H54 (cell line): Measurements from ENCODE around the gene MYO1A.
"Not testable (repeated sequence)": the region's sequence is repeated elsewhere in the genome, so short reads cannot be mapped to it uniquely, and the experiment has no call there.

Experiments
- DNase-seq: peaks from one replicate; pipeline ENCODE4 v3.0.0; 2011; ENCODE audit warnings: low spot score, mixed read lengths; ENCODE audit not compliant: insufficient read length
- FAIRE-seq: peaks from 3 replicates; lab custom pipeline; 2011; peaks lifted over from hg19 to GRCh38; lab: Jason Lieb, UNC
- POLR2A ChIP-seq: IDR thresholded peaks from 2 replicates; pipeline ENCODE4 v1.6.1; 2011; ENCODE audit warnings: low read depth, mild to moderate bottlenecking, low read length

Gene MYO1A

GRCh38 chr12:57027011-57027804 is 22.7 kb downstream of the MYO1A start:
- TF ChIP-seq POLR2A, result no peak
- FAIRE-seq (no peak), DNase-seq (no peak)

- TF ChIP-seq POLR2A, result no peak
- FAIRE-seq (no peak), DNase-seq (no peak)
Observed at GRCh38 chr12:57025196-57025595, 24.7 kb downstream of the MYO1A start.

GRCh38 chr12:57022324-57022723 is 27.6 kb downstream of the MYO1A start:
- FAIRE-seq, DNase-seq: not testable (repeated sequence)

- FAIRE-seq (no peak), DNase-seq (no peak)
- no peak for TF ChIP-seq POLR2A
Observed at GRCh38 chr12:57019983-57020719, 29.8 kb downstream of the MYO1A start.

GRCh38 chr12:57018906-57019305 is 31.0 kb downstream of the MYO1A start:
- TF ChIP-seq POLR2A, result no peak
- FAIRE-seq, result no peak
- no peak for DNase-seq

GRCh38 chr12:57018353-57018752 is 31.6 kb downstream of the MYO1A start:
- not testable (repeated sequence) for FAIRE-seq, DNase-seq

- DNase-seq, result no peak
- no peak for TF ChIP-seq POLR2A
- no peak for FAIRE-seq
Observed at GRCh38 chr12:57016348-57016747, 33.6 kb downstream of the MYO1A start, which contains the start of gene TAC3. TAC3 (minus strand) TSS chr12:57016529; CDS start chr12:57015797, 732 bp downstream.

GRCh38 chr12:57012600-57013465 is 37.1 kb downstream of the MYO1A start:
- DNase-seq (no peak), FAIRE-seq (no peak)
- no peak for TF ChIP-seq POLR2A

- TF ChIP-seq POLR2A, result no peak
- DNase-seq (no peak), FAIRE-seq (no peak)
Observed at GRCh38 chr12:57011438-57012424, 38.2 kb downstream of the MYO1A start.

GRCh38 chr12:57010627-57011247 is 39.2 kb downstream of the MYO1A start:
- no peak for FAIRE-seq
- DNase-seq, result no peak
- no peak for TF ChIP-seq POLR2A

- no peak for FAIRE-seq
- TF ChIP-seq POLR2A, result no peak
- DNase-seq, result no peak
Observed at GRCh38 chr12:57009949-57010626, 39.8 kb downstream of the MYO1A start.

- TF ChIP-seq POLR2A, result no peak
- DNase-seq (peak; percentile 65), FAIRE-seq (no peak)
Observed at GRCh38 chr12:57008178-57008577, 41.8 kb downstream of the MYO1A start.
